Tibial artery (tissue), 4 donors: ENCODE measurements around the gene HOXC10.

ENCODE experiments used
- DNase-seq, 2 donors: peaks; one replicate each; pipeline ENCODE4 v3.0.0-alpha.2; 2019
- H3K27ac ChIP-seq, 2 donors: fragments of 200-600 bp; sonication (generic) in 1 of 2; 1 replicate in 1 of 2; 2 replicates in 1 of 2; pipeline ENCODE4 v1.5.1; 2018 to 2019; ENCODE audit warnings: mild to moderate bottlenecking in 1 of 2
- H3K27me3 ChIP-seq, 2 donors: fragments of 200-600 bp; sonication (generic) in 1 of 2; one replicate each; pipeline versions ENCODE4 v1.5.1 to v1.6.0; 2016 to 2019
- H3K36me3 ChIP-seq, 3 donors: fragments of 200-600 bp; sonication (generic) in 2 of 3; one replicate each; pipeline ENCODE4 v1.5.1; 2016 to 2019; ENCODE audit warnings: mild to moderate bottlenecking in 2 of 3
- H3K4me1 ChIP-seq, 4 donors: fragments of 200-600 bp; sonication (generic) in 2 of 4; 1 replicate in 3 of 4; 2 replicates in 1 of 4; pipeline ENCODE4 v1.5.1; 2016 to 2019
- H3K4me3 ChIP-seq, 2 donors: fragments of 200-600 bp; sonication (generic) in 1 of 2; 1 replicate in 1 of 2; 2 replicates in 1 of 2; pipeline ENCODE4 v1.5.1; 2018 to 2019; ENCODE audit warnings: mild to moderate bottlenecking in 2 of 2
- H3K9me3 ChIP-seq, 3 donors: fragments of 200-600 bp; sonication (generic) in 1 of 3; one replicate each; pipeline ENCODE4 v1.5.1; 2016 to 2019
- CTCF ChIP-seq, 2 experiments: fragments of 200-600 bp in 1 of 2; fragments of 450-650 bp in 1 of 2; IDR thresholded peaks; one replicate each; pipeline ENCODE4 v1.5.1; 2017 to 2019; ENCODE audit warnings: antibody characterized with exemption in 2 of 2, mild to moderate bottlenecking in 1 of 2, moderate library complexity in 1 of 2
- intact Hi-C: fragments of 100-400 bp; cut with DNase I; formaldehyde crosslinking; loops from one replicate; pipeline ENCODE4 v1.15.0; 2023; ENCODE audit warnings: low total_unique reads

Gene HOXC10

GRCh38 chr12:54014377-54015017 is 29.6 kb downstream of the HOXC10 start:
- H3K4me1 ChIP-seq, result peaks cover 0 to 69% (median 28%) of the 10 kb centered on the region in 4 donors
- peak overlapping the region; percentile 98 for H3K27ac ChIP-seq
- no peaks in the 10 kb centered on the region for H3K27me3 ChIP-seq
- intact Hi-C loops, result no loop called here
- no peak for TF ChIP-seq CTCF (IDR thresholded peaks at IDR 0.05)
- DNase-seq, result no peak
- no peaks in the 10 kb centered on the region for H3K9me3 ChIP-seq
- H3K4me3 ChIP-seq, result peak overlapping the region; percentile 37 to 53
- no peaks in the 10 kb centered on the region for H3K36me3 ChIP-seq

- H3K4me1 ChIP-seq, result peaks cover 0 to 68% (median 28%) of the 10 kb centered on the region in 4 donors
- H3K27me3 ChIP-seq, result no peaks in the 10 kb centered on the region
- intact Hi-C loops, result no loop called here
- peak overlapping the region; percentile 98 for H3K27ac ChIP-seq
- DNase-seq, result no peak
- H3K4me3 ChIP-seq, result peak overlapping the region; percentile 37 to 53
- TF ChIP-seq CTCF (IDR thresholded peaks at IDR 0.05), result no peak
- no peaks in the 10 kb centered on the region for H3K9me3 ChIP-seq
- no peaks in the 10 kb centered on the region for H3K36me3 ChIP-seq
Measured at GRCh38 chr12:54015018-54015931, 30.3 kb downstream of the HOXC10 start.

- peak overlapping the region; percentile 69 to 71 for H3K4me3 ChIP-seq
- peaks cover 0 to 68% (median 36%) of the 10 kb centered on the region in 4 donors for H3K4me1 ChIP-seq
- intact Hi-C loops, result no loop called here
- no peaks in the 10 kb centered on the region for H3K36me3 ChIP-seq
- peak overlapping the region; percentile 98 for H3K27ac ChIP-seq
- no peak for DNase-seq
- no peak for TF ChIP-seq CTCF (IDR thresholded peaks at IDR 0.05)
- no peaks in the 10 kb centered on the region for H3K9me3 ChIP-seq
- H3K27me3 ChIP-seq, result no peaks in the 10 kb centered on the region
Measured at GRCh38 chr12:54016051-54016450, 31.1 kb downstream of the HOXC10 start.

GRCh38 chr12:54016478-54016964 is 31.6 kb downstream of the HOXC10 start:
- Histone ChIP-seq H3K4me3 (peak overlapping the region; percentile 69 to 71), H3K27me3 (no peaks in the 10 kb centered on the region), H3K4me1 (peaks cover 0 to 71% (median 39%) of the 10 kb centered on the region in 4 donors), H3K27ac (peak overlapping the region; percentile 98), H3K36me3 (no peaks in the 10 kb centered on the region), H3K9me3 (no peaks in the 10 kb centered on the region)
- DNase-seq, result no peak
- intact Hi-C loops, result no loop called here
- TF ChIP-seq CTCF (IDR thresholded peaks at IDR 0.05), result no peak

GRCh38 chr12:54017027-54017788 is 32.3 kb downstream of the HOXC10 start:
- peaks cover 0 to 77% (median 46%) of the 10 kb centered on the region in 4 donors for H3K4me1 ChIP-seq
- TF ChIP-seq CTCF (IDR thresholded peaks at IDR 0.05), result no peak
- H3K36me3 ChIP-seq, result no peaks in the 10 kb centered on the region
- no peaks in the 10 kb centered on the region for H3K27me3 ChIP-seq
- DNase-seq, result peak in 1 of 2 donors; percentile 80
- H3K4me3 ChIP-seq, result peak overlapping the region; percentile 69 to 71
- peak overlapping the region; percentile 98 for H3K27ac ChIP-seq
- H3K9me3 ChIP-seq, result no peaks in the 10 kb centered on the region
- intact Hi-C loops, result no loop called here
